ENCODE results near the gene NBAS. TPM values are rescaled to one million over a fixed set of nuclear protein-coding genes. Genes with fewer than 3 reads are reported as not detected.
"Not testable (repeated sequence)": the region's sequence is repeated elsewhere in the genome, so short reads cannot be mapped to it uniquely, and the experiment has no call there.

Gene NBAS
- total RNA-seq, 2 experiments from 2014 or later: 30.5 to 31.1 TPM

DNA sequence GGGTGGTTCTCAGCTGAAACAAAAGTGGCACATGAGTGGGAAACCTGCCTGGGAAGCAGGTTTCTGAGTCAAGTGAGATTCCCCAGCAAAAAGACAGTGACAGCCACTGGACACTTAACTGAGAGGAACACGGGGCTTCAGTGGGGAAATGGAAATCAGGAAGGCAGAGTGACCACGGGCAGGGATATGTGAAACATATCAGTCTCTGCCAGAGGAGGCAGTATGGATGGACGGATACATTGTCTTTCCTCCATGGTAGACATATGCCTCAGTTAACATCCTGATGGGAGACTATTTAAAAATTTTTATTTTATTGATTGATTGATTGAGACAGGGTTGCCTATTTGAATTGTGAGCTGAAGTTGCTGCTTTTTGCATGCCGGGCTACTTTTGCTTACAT, 292.1 kb downstream of the NBAS start:
- Mint-ChIP-seq H3K4me3 (no peak overlapping the region), H3K36me3 (ENCODE audit: low read depth) (peaks cover 21% of the 10 kb centered on the region), H3K27me3 (no peaks in the 10 kb centered on the region), H3K9me3 (no peaks in the 10 kb centered on the region), H3K4me1 (no peaks in the 10 kb centered on the region), H3K27ac (no peak overlapping the region)
- CTCF ChIA-PET: no interaction called here
- POLR2A ChIA-PET: no interaction called here
- no peak for DNase-seq

DNA sequence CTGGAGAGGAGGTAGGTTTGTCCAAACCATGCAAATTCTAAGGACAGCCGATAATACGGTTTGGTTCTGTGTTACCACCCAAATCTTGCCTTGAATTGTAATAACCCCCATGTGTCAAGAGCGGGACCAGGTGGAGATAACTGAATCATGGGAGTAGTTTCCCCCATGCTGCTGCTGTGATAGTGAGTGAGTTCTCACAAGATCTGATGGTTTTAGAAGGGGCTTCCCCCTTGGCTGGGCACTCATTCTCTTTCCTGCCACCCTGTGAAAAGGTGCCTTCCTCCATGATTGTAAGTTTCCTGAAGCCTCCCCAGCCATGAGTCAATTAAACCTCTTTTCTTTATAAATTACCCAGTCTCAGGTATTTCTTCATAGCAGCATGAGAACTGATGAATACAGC, 295.2 kb downstream of the NBAS start:
- POLR2A ChIA-PET: no interaction called here
- H3K36me3 Mint-ChIP-seq (ENCODE audit: low read depth): peaks cover 25% of the 10 kb centered on the region
- CTCF ChIA-PET: no interaction called here
- H3K4me1 Mint-ChIP-seq: no peaks in the 10 kb centered on the region
- no peaks in the 10 kb centered on the region for H3K9me3 Mint-ChIP-seq
- H3K27ac Mint-ChIP-seq: no peak overlapping the region
- H3K27me3 Mint-ChIP-seq: no peaks in the 10 kb centered on the region
- H3K4me3 Mint-ChIP-seq: no peak overlapping the region
- no peak for DNase-seq

DNA sequence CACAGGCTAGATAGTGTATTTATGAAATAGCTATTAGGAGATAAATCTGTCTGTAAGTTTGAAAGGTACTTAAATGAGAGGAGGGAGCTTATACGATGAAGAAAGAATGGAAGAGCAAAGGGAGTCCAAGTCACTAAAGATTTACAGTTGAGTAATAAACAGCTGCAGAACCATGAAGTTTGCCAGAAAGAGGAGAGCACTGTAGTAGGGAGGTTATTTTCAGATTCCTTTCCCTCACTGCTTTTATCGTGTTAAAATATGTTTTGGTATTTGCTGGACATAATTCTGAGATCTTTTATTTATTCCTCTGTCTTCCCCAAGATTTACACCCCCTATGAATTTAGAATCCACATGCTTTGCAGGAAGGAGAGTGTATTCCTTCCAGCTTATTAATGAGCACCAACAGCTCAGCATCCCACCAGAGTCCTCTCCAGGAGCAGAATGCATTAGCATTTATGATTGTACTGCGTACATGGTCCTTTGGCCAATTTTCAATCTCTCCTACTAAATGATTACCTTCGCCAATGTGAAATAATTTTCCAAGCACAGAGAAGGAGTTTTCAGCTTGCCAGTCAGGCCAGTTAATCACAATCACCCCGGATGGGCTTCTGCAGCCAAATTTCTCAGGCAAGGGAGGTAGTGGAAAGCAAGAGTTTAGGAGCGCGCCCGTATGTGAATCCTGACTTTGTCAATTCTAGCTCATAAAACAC, 297.0 kb downstream of the NBAS start:
- Mint-ChIP-seq H3K36me3 (ENCODE audit: low read depth) (peaks cover 32% of the 10 kb centered on the region), H3K9me3 (peaks cover 4% of the 10 kb centered on the region), H3K27ac (no peak overlapping the region), H3K4me1 (no peaks in the 10 kb centered on the region), H3K27me3 (no peaks in the 10 kb centered on the region), H3K4me3 (no peak overlapping the region)
- CTCF ChIA-PET: no interaction called here
- no peak for DNase-seq
- POLR2A ChIA-PET: no interaction called here

DNA sequence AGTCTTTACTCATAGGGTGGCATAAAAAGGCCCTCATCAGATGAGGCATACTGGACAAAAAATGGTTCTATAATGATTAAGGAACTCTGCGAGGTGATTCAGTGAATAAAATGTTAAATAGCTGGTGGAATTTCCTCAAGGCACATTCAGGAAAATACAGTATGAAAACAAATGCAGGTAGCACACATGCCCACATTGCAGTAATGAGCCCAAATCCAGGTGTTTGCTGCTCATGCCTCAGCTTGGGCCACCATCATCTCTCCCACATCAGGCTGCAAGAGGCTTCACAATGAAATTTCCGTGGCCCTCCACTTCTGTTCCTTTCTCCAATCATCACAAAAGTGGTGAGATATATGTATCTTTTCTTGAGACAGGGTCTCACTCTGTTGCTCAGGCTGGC, 298.3 kb downstream of the NBAS start:
- Mint-ChIP-seq H3K36me3 (ENCODE audit: low read depth) (peaks cover 30% of the 10 kb centered on the region), H3K27me3 (no peaks in the 10 kb centered on the region), H3K4me1 (no peaks in the 10 kb centered on the region), H3K4me3 (no peak overlapping the region), H3K9me3 (peaks cover 12% of the 10 kb centered on the region), H3K27ac (no peak overlapping the region)
- no peak for DNase-seq
- ChIA-PET CTCF (no interaction called here), POLR2A (no interaction called here)

DNA sequence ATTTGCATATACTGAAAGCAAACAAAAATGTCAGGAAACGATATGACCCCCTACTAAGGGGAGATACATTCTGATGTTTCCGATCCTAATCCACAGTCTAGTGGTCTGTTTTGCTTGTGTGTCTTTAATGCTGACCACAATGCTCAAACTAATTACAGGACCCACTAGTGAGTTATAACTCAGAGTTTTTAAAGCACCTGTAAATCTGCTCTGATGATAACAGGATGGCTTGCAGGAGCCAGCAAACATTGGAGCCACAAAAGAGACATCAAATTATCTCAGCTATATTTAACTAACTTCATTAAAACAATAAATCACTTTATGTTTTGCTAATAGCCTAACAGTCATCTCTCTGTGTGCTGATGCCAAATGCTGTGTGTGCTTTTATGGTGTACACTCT, 300.3 kb downstream of the NBAS start:
- Mint-ChIP-seq H3K27me3 (no peaks in the 10 kb centered on the region), H3K4me3 (no peak overlapping the region), H3K36me3 (ENCODE audit: low read depth) (peaks cover 30% of the 10 kb centered on the region), H3K4me1 (no peaks in the 10 kb centered on the region), H3K9me3 (peaks cover 12% of the 10 kb centered on the region), H3K27ac (no peak overlapping the region)
- no peak for DNase-seq
- CTCF ChIA-PET: no interaction called here
- POLR2A ChIA-PET: no interaction called here

DNA sequence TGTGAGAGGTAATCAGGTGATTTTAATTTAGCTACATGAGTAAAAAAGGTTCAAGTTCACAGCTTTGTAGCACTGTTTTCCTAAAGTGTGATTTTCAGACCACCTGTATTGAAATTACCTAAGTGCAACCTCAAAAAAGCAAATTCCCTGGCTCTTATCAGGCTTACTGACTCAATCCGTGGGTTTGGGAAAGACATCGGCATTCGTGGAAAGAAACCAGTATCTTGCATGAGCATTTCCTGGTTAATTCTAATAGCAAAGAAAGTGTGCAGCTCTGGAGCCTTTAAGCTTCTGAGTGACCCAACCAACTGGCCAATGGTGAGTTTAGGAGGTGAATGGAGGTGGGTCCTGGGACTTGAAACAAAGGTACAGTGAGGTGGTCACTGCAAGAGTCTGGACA, 300.9 kb downstream of the NBAS start:
- peaks cover 15% of the 10 kb centered on the region for H3K9me3 Mint-ChIP-seq
- H3K27ac Mint-ChIP-seq: no peak overlapping the region
- peaks cover 30% of the 10 kb centered on the region for H3K36me3 Mint-ChIP-seq (ENCODE audit: low read depth)
- no peak overlapping the region for H3K4me3 Mint-ChIP-seq
- ChIA-PET CTCF (no interaction called here), POLR2A (no interaction called here)
- no peak for DNase-seq
- H3K4me1 Mint-ChIP-seq: no peaks in the 10 kb centered on the region
- H3K27me3 Mint-ChIP-seq: no peaks in the 10 kb centered on the region

DNA sequence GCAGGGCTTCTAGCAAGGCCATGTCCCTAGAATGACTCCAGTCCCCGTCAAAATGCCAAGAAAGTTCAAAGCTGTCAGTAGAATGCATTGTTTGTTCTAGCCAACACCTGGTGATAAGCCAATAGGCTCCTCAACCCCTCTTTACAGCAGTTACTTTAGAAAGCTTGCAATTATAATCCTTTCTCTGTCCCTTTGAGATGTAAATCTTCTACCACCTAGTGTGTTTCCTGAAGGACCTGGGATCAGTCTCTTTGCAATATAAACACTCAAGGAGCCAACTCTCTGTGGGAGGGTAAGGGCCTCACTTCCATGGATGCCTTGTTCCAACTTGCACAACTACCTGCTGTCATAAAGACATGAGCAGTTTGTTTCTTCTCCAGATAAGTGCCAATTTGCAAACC, 301.8 kb downstream of the NBAS start:
- ChIA-PET POLR2A (no interaction called here), CTCF (no interaction called here)
- Mint-ChIP-seq H3K4me1 (no peaks in the 10 kb centered on the region), H3K9me3 (peaks cover 15% of the 10 kb centered on the region), H3K36me3 (ENCODE audit: low read depth) (peaks cover 25% of the 10 kb centered on the region), H3K4me3 (no peak overlapping the region), H3K27ac (no peak overlapping the region), H3K27me3 (no peaks in the 10 kb centered on the region)
- DNase-seq: no peak

DNA sequence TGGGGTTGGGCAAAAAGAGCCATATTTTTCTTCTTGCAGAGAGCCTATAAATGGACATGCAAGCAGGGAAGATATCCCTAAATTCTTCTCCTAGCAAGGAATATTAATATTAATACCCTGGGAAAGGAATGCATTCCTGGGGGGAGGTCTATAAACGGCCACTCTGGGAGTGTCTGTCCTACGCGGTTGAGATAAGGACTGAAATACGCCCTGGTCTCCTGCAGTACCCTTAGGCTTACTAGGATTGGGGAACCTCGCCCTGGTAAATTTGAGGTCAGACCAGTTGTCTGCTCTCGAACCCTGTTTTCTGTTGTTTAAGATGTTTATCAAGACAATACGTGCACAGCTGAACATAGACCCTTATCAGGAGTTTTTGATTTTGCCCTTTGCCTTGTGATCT, 302.7 kb downstream of the NBAS start:
- Mint-ChIP-seq H3K36me3 (ENCODE audit: low read depth) (peaks cover 18% of the 10 kb centered on the region), H3K9me3 (peaks cover 15% of the 10 kb centered on the region)
- H3K27ac Mint-ChIP-seq, DNase-seq, H3K27me3 Mint-ChIP-seq, H3K4me1 Mint-ChIP-seq, CTCF ChIA-PET, POLR2A ChIA-PET, H3K4me3 Mint-ChIP-seq: not testable (repeated sequence)

DNA sequence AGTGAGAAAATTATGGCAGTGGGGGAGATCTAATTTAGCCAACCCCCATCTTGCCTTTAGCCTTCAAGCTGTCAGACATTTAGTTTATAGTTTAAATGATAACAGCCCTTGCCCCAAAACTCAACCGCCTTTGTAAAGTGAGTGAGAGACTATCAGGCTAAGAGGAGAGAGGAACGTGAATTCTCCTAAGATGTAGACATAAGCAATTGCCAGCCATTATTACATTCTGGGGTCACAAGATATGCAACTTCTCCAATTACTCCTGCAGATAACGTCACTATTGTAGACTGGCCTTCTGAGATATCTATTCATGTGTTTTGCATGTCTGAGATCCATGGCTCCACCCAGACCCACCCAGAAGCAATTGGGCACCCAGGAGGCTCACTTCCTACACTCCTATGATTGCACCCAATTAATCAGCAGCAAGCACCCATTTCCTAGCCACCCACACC, 307.3 kb downstream of the NBAS start:
- Mint-ChIP-seq H3K4me1 (no peaks in the 10 kb centered on the region), H3K27ac (no peak overlapping the region), H3K36me3 (ENCODE audit: low read depth) (peaks cover 16% of the 10 kb centered on the region), H3K9me3 (peaks cover 19% of the 10 kb centered on the region), H3K27me3 (no peaks in the 10 kb centered on the region), H3K4me3 (no peak overlapping the region)
- CTCF ChIA-PET: no interaction called here
- POLR2A ChIA-PET: no interaction called here
- DNase-seq: no peak

DNA sequence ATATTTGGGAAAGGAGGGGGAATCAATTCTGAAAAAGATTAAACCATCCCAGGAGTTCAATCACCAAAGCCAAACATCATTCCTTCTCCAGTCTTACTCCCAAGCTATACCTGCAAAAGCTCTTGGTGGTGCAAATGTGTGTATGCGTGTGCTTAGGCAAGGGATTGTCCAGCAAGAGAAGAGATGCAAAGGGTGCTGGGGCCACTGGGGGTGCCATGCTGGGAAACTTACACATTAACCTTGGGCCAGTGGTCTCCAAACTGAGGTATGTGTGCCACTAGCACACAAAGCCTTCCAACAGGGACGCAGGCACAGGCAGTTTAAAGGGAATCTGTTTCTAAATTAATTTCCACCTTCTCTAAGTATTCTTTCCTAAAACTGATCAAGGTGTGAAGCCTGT, 307.9 kb downstream of the NBAS start:
- DNase-seq: no peak
- peaks cover 15% of the 10 kb centered on the region for H3K9me3 Mint-ChIP-seq
- CTCF ChIA-PET: no interaction called here
- no peaks in the 10 kb centered on the region for H3K27me3 Mint-ChIP-seq
- H3K27ac Mint-ChIP-seq: no peak overlapping the region
- H3K4me3 Mint-ChIP-seq: no peak overlapping the region
- H3K4me1 Mint-ChIP-seq: no peaks in the 10 kb centered on the region
- POLR2A ChIA-PET: no interaction called here
- peaks cover 12% of the 10 kb centered on the region for H3K36me3 Mint-ChIP-seq (ENCODE audit: low read depth)

DNA sequence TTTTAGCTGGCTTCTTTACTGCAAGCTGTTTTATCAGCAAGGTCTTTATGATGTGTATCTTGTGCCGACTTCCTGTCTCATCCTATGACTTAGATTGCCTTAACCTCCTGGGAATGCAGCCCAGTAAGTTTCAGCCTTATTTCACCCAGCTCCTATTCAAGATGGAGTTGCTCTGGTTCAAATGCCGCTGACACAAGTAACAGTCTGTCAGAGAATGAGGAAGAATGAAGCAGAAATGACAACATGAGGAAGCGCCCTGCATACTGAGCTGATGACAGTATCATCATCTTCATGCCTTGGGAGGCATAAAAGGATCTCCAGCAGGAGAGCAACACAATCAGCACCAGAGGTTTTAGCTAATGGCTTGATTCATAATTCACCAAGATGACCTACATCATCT, 309.4 kb downstream of the NBAS start:
- DNase-seq: no peak
- H3K27ac Mint-ChIP-seq: no peak overlapping the region
- H3K9me3 Mint-ChIP-seq: peaks cover 18% of the 10 kb centered on the region
- H3K27me3 Mint-ChIP-seq: no peaks in the 10 kb centered on the region
- H3K4me3 Mint-ChIP-seq: no peak overlapping the region
- H3K4me1 Mint-ChIP-seq: no peaks in the 10 kb centered on the region
- ChIA-PET CTCF (no interaction called here), POLR2A (no interaction called here)
- H3K36me3 Mint-ChIP-seq (ENCODE audit: low read depth): peaks cover 12% of the 10 kb centered on the region

DNA sequence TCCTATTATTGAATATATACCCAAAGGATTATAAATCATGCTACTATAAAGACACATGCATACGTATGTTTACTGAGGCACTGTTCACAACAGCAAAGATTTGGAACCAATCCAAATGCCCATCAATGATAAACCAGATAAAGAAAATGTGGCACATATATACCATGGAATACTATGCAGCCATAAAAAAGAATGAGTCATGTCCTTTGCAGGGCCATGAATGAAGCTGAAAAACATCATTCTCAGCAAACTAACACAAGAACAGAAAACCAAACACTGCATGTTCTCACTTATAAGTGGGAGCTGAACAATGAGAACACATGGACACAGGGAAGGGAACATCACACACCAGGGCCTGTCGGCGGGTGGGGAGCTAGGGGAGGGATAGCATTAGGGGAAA, 310.2 kb downstream of the NBAS start:
- CTCF ChIA-PET, POLR2A ChIA-PET, H3K4me1 Mint-ChIP-seq, DNase-seq, H3K4me3 Mint-ChIP-seq, H3K27me3 Mint-ChIP-seq, H3K27ac Mint-ChIP-seq: not testable (repeated sequence)
- peaks cover 12% of the 10 kb centered on the region for H3K36me3 Mint-ChIP-seq (ENCODE audit: low read depth)
- peaks cover 18% of the 10 kb centered on the region for H3K9me3 Mint-ChIP-seq

DNA sequence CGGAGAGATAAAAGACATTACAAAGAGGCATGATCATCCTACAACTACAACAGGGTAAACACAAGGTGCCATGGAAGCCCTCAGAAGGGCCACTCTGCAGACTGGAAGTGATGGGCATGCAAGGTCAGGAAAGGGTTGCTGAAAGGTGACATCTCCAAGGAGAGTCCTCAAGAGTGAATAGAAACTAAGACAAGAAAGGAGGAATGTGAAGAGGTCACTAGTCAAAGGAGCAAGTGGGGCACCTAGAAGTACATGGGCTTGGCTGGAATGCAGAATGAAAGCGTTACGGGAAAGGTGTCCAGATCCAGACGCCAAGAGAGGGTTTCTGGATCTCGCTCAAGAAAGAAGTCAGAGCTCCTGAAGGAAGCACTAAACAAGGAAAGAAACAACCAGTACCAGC, 314.3 kb downstream of the NBAS start:
- ChIA-PET POLR2A (no interaction called here), CTCF (no interaction called here)
- Mint-ChIP-seq H3K27me3 (no peaks in the 10 kb centered on the region), H3K4me3 (no peak overlapping the region), H3K36me3 (ENCODE audit: low read depth) (peaks cover 12% of the 10 kb centered on the region), H3K9me3 (peaks cover 15% of the 10 kb centered on the region), H3K4me1 (peaks cover 10% of the 10 kb centered on the region), H3K27ac (no peak overlapping the region)
- DNase-seq: no peak

DNA sequence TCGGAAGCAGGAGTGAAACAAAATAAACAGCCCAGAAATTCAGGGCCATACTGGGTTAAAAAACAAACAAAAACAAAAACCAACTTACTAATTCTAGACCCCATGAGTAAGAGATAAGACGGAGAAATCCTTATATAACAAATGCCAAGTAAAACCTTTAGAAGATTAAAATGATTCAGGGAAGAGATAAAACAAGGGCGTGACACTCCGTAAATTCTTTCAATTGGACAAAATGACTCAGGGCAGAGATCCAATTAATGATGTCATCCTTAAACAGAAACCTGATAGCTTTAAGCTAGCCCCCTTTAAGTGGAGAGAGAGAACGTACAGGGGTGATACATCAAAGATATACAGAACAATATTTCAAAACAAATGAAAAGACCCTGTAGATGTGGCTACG, 317.4 kb downstream of the NBAS start:
- no peaks in the 10 kb centered on the region for H3K27me3 Mint-ChIP-seq
- CTCF ChIA-PET: no interaction called here
- H3K4me3 Mint-ChIP-seq: no peak overlapping the region
- DNase-seq: no peak
- no peak overlapping the region for H3K27ac Mint-ChIP-seq
- H3K36me3 Mint-ChIP-seq (ENCODE audit: low read depth): no peaks in the 10 kb centered on the region
- POLR2A ChIA-PET: no interaction called here
- H3K4me1 Mint-ChIP-seq: peaks cover 10% of the 10 kb centered on the region
- H3K9me3 Mint-ChIP-seq: peaks cover 6% of the 10 kb centered on the region
